ENCODE results near the gene PRKCZ.

Gene PRKCZ

GRCh38 chr1:2234762-2235113 lies 184.5 kb downstream of the PRKCZ start:
- no peak for TF ChIP-seq CTCF (IDR thresholded peaks at IDR 0.05; ENCODE audit: borderline replicate concordance, control extremely low read depth, extremely low read depth, insufficient read depth, missing control alignments)
- DNase-seq (ENCODE audit: low spot score) = no peak
- in situ Hi-C loops (cut with MboI; ENCODE audit: low sequenced_read_pairs, unreplicated experiment) = no loop called here

Data from GM13976 (cell line).